Activated T-helper 1 cell treated with Interleukin-2 at 50 U/mL for 16 hours (primary cell): Measurements from ENCODE around the gene CBX8.

Experiments
- DNase-seq: peaks from one replicate; pipeline ENCODE4 v3.0.0-alpha.2; 2020; ENCODE audit warnings: low read depth

Gene CBX8

GRCh38 chr17:79796763-79797491 lies at the start of gene CBX8:
CBX8 (minus strand) TSS chr17:79797077; CDS start chr17:79796998, 79 bp downstream.
- peak; percentile 96 for DNase-seq

- no peak for DNase-seq
Observed at GRCh38 chr17:79845601-79845949, 48.7 kb upstream of the CBX8 start.

- DNase-seq, result no peak
Observed at GRCh38 chr17:79844869-79845600, 48.2 kb upstream of the CBX8 start.

- no peak for DNase-seq
Observed at GRCh38 chr17:79843816-79844800, 47.2 kb upstream of the CBX8 start.

- DNase-seq, result no peak
Observed at GRCh38 chr17:79843474-79843815, 46.6 kb upstream of the CBX8 start.

- DNase-seq, result no peak
Observed at GRCh38 chr17:79842656-79843473, 46.0 kb upstream of the CBX8 start.

- no peak for DNase-seq
Observed at GRCh38 chr17:79842136-79842655, 45.3 kb upstream of the CBX8 start.

- DNase-seq, result no peak
Observed at GRCh38 chr17:79841369-79842135, 44.7 kb upstream of the CBX8 start.

- DNase-seq, result no peak
Observed at GRCh38 chr17:79840989-79841286, 44.1 kb upstream of the CBX8 start.

- no peak for DNase-seq
Observed at GRCh38 chr17:79840269-79840988, 43.6 kb upstream of the CBX8 start.

- DNase-seq, result peak; percentile 87
Observed at GRCh38 chr17:79839356-79840268, 42.7 kb upstream of the CBX8 start, which contains the start of gene CBX4. CBX4 (minus strand) TSS chr17:79839440; CDS start chr17:79839251, 189 bp downstream.

GRCh38 chr17:79838522-79839274 lies 41.8 kb upstream of the CBX8 start:
- DNase-seq, result peak; percentile 34

- DNase-seq, result no peak
Observed at GRCh38 chr17:79837888-79838521, 41.1 kb upstream of the CBX8 start.

GRCh38 chr17:79836972-79837887 lies 40.4 kb upstream of the CBX8 start:
- DNase-seq, result no peak

GRCh38 chr17:79836510-79836971 lies 39.7 kb upstream of the CBX8 start:
- DNase-seq, result no peak

- no peak for DNase-seq
Observed at GRCh38 chr17:79835953-79836509, 39.2 kb upstream of the CBX8 start.
